DMS153 (cell line): ENCODE data around the gene TMPRSS12.
"Not testable (repeated sequence)": the region's sequence is repeated elsewhere in the genome, so short reads cannot be mapped to it uniquely, and the experiment has no call there.

Experiments
- DNase-seq: peaks from one replicate; lab custom pipeline; 2025; lab: John Stamatoyannopoulos, UW

The TMPRSS12 gene, protein sequence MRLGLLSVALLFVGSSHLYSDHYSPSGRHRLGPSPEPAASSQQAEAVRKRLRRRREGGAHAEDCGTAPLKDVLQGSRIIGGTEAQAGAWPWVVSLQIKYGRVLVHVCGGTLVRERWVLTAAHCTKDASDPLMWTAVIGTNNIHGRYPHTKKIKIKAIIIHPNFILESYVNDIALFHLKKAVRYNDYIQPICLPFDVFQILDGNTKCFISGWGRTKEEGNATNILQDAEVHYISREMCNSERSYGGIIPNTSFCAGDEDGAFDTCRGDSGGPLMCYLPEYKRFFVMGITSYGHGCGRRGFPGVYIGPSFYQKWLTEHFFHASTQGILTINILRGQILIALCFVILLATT

DNA sequence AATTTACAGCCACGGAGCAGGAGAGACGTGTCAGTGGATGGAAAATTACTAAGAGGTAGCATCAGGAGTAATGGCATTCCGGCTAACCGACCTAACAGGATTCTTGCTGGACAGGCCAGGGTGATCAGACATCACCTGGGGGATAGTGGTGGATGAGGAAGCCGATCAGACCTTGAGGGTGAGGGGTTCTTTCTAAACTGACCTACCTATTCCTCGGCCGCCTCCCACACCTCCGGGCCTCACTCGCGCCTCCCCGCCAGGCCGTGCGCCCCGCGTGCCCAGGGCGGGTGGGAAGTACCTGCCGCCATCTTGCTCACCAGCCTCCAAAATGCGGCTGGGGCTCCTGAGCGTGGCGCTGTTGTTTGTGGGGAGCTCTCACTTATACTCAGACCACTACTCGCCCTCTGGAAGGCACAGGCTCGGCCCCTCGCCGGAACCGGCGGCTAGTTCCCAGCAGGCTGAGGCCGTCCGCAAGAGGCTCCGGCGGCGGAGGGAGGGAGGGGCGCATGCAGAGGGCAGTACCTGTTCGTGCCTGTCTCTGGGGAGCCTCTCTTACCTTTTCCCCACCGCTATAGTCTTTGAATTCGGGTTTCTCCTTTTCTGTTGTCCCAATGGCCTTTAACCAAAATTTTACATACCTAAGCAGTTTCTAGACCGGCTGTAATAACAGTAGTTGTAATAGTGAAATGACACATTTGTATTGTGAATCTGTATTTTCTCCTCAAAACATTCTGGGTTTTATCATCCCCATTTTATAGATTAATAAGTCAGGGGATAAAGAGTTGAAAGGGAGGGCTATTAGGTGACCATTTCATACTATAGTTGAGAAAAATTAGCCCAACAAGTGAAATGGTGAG, at the start of gene TMPRSS12:
Gene TMPRSS12 (plus strand): TSS at position 290 of the 857 bp plus-strand sequence. CDS start 39 bp downstream, at position 329.
- no peak for DNase-seq

DNA sequence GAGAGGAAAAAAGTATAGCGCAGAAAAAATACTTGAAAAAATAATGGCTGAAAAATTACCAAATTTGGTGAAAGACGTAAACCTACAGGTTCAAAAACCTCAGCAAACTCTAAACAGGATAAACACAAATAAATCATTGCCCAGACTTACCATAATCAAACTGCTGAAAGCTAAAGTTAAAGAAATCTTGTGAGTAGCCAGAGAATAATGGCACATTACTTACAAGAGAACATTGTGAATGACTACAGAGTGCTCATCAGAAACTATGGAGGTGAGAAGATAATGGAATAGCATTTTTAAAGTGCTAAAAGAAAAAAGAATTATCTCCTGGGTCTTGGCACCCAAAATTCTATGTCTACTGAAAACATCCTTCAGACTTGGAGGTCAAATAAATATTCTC, 42.8 kb upstream of the TMPRSS12 start:
- DNase-seq: no peak

DNA sequence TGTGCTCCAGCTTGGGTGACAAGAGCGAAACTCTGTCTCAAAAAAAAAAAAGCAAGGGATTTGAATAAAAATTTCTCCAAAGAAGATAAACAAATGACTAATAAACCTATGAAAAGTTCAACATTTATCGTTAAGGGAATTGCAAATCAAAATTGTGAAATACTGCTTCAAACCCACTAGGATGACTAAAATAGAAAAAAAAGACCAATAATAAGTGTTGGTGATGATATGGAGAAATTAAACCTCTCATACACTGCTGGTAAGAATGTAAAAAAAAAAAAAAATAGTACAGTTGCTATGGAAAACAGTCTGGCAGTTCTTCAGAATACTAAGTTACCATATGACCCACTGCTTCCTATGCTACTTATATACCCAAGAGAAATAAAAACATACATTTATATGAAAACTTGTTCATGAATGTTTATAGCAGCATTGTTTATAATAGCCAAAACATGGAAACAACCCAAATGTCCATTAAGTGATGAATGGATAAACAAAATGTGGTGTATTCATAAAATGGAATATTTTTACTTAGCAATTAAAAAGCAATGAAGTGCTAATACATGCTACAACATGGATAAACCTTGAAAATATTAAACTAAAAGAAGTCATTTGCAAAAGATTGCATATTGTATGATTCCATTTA, 39.4 kb upstream of the TMPRSS12 start:
- no peak for DNase-seq

DNA sequence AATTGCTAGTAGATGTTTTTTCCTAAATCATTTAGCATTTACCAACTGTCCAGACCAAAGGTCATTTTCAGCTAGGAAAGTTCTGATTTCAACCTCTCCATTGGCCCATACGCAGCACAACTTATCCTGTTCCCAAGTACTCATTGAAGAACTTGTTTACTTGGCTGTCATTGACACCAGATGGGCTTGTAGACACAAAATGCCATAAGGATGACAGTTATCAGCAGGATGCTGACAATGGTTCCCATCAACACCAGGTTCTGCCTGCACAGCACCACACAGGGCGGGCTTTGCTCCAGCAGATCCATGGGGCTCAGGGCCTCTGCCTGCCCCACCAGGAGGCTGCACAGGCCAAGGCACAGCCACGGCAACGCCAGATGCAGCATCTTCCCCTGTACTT, 36.5 kb upstream of the TMPRSS12 start:
- no peak for DNase-seq

DNA sequence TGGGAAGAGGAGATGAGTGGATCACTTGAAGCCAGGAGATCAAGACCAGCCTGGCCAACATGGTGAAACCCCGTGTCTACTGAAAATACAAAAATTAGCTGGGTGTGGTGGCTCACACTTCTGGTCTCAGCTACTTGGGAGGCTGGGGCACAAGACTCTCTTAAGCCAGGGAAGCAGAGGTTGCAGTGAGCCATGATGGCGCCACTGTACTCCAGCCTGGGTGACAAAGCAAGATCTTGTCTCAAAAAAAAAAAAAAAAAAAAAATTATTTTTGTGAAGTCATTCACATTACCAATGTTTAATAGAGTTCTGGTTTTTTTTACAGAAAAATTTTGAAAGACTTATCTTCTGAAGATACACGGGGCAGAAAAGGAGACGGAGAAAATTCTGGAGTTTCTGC, 33.6 kb upstream of the TMPRSS12 start:
- not testable (repeated sequence) for DNase-seq

DNA sequence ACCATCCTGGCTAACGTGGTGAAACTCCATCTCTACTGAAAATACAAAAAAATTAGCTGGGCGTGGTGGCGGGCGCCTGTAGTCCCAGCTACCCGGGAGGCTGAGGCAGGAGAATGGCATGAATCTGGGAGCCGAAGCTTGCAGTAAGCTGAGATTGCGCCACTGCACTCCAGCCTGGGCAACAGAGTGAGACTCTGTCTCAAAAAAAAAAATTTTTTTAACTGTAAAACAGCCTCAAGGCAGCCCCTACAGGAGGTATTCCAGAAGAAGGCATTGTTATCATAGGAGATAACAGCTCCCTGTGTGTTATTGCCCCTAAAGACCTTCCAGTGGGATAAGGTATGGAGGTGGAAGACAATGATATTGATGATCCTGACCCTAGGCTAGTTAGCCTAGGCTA, 27.8 kb upstream of the TMPRSS12 start:
- DNase-seq: not testable (repeated sequence)

DNA sequence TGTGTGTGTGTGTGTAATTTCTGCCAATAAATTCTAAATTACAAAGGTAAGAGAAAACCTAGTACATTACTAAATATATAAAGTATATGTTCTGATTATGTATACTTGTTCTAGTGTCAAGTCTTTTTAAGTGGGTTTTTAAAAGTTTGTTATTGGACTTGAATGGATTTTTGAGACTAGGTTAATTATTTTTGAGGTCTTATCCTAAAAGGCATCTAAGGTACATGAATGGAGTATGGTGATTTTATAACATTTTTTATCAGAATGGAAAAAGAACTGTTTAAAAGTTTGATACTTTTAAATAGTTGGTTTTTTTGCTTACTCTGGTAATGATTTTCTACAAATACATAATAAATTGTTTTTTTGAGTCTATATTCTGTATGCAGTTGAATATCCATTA, 22.5 kb upstream of the TMPRSS12 start:
- DNase-seq: no peak

DNA sequence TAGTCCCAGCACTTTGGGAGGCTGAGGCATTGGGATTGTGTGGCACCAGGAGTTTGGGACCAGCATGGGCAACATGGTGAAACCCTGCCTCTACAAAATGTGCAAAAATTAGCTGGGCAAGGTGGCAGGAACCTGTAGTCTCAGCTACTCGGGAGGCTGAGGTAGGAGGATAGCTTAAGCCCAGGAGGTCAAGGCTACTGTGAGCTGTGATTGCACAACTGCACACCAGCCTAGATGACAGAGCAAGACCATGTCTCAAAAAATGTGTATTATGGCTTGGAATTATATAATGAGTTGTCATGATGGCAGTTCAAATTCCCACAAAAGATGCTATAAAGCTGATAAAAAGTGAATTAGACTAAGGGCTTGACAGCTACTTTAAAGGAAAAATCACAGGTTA, 20.6 kb upstream of the TMPRSS12 start:
- DNase-seq: no peak

DNA sequence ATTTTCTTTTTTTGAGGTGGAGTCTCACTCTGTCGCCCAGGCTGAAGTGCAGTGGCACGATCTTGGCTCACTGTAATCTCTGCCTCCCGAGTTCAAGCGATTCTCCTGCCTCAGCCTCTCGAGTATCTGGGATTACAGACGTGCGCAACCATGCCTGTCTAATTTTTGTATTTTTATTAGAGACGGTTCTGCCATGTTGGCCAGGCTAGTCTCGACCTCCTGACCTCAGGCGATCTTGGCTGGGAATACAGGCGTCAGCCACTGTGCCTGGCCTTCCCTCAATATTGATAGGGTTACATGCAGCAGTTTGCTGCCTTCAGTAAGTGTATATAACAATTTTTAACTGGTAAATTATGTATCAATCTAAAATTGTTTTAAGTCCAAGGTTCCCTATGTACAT, 19.0 kb upstream of the TMPRSS12 start:
- not testable (repeated sequence) for DNase-seq

DNA sequence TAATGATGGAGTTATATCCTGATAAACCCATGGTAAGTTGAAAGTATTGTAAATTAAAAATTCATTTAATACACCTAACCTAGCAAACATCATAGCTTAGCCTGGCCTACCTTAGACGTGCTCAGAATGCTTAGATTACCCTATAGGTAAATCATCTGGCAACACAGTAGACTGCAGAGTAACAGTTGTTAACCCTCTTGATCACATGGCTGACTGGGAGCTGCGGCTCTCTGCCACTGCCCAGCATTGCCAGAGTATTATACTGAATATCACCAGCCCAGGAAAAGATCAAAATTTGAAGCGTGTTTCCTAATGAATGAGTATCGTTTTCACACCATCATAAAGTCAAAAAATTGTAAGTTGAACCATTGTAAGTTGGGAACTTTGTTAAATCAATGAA, 17.8 kb upstream of the TMPRSS12 start:
- no peak for DNase-seq

DNA sequence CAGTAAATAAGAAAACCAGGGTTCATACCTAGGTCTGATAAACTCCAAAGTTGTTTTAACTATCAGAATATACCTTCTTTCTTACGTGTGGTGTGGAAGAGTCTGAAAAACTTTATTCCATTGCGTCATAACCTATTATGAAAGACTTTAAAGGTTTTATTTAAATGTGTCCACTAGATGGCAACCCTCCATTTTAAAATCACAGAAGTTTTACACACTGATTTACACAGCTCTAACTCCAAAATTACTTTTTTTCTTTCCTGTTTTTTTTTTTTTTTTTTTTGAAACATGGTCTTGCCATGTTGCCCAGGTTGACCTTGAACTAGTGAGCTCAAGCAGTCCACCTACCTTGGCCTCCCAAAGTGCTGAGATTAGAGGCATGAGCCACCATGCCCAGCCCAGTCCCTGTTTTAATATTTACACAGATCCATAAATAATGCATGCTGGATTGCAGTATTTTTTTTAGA, 17.3 kb upstream of the TMPRSS12 start:
- peak; percentile 43 for DNase-seq

DNA sequence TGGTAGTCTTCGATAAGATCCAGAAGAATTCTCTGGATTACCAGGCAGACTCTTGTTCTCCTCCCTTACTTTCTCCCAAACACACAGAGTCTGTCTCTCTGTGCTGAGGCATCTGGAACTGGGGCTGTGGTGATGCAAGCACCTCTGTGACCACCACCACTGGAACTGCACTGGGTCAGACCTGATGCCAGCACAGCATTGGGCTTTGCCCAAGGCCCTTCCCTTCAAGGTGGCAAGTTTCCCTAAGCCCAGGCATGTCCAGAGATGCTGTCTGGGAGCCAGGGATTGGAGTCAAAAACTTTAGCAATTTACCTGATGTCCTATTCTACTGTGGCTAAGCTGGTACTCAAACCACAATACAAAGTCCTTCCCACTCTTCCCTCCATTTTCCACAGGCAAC, 14.6 kb upstream of the TMPRSS12 start:
- DNase-seq: no peak

DNA sequence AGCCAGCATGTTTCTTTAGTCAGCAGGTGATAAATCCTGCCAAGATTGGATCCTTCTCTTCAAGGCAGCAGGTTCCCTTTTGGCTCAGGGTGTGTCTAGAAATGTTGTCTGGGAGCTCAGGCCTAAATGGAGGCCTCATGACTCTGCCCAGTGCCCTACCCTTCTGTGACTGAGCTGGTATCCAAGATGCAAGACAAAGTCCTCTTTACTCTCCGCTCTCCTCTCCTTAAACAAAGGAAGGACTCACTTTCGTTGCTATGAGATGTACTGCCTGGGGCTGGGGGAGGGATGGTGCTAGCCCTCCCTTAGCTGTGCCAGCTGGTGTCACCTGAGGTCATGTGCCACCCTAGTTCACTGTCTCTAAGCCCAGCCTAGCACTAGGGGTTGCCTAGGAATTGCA, 13.8 kb upstream of the TMPRSS12 start:
- no peak for DNase-seq

DNA sequence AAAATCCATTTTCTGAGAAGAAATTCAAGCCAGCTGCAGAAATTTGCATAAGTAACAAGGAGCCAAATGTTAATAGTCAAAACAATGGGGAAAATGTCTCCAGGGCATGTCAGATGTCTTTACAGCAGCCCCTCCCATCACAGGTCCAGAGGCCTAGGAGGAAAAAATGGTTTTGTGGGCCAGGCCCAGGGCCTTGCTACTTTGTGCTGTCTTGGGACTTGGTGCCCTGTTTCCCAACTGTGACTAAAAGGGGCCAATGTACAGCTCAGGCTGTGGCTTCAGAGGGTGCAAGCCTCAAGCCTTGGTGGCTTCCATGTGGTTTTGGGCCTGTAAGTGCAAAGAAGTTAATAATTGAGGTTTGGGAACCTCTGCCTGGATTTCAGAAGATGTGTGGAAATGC, 8.9 kb upstream of the TMPRSS12 start:
- not testable (repeated sequence) for DNase-seq

DNA sequence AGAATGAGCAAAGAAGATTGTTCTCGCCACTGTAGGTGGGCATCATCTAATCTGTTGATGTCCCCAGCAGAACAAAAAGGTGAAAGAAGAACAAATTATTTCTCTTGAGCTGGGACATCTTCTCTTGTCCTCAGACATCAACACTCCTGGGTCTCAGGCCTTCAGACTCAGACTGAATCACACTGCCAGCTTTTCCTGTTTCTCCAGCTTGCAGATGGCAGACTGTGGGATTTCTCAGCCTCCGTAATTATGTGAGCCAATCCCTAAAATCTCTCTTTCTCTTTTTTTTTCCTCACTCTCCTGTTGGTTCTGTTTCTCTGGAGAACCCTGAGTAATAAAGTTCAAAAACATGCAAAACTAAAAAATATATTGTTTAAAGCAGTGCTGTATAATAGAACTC, 3.7 kb upstream of the TMPRSS12 start:
- no peak for DNase-seq

DNA sequence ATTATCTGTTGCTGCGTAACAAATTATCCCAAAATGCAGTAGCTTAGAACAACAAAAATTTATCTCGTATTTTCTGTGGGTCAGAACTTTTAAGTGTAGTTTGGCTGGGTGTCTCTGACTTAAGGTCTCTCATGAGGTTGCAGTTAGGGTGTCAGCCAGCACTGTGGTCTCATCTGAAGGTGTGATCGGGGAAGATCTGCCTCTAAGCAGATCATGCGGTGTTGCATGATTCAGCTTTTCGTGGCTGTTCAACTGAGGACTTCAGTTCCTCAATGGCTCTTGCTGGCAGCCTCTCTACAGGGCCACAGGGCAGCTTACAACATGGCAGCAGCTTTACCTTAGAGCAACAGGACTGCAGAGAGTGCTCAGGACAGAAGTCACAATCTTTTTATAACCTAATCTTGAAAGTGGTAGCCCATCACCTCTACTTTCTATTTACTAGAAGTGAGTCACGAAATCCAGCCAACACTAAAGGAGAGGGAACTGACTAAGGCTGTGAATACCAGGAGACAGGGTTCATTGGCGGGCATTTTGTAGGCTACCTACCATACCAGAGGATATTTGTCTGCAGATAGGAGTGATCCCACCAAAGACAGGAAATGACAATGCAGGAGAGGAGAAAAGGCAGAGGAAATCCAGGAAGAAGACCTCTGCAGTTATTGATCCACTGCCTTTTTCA, 1.8 kb upstream of the TMPRSS12 start:
- no peak for DNase-seq

DNA sequence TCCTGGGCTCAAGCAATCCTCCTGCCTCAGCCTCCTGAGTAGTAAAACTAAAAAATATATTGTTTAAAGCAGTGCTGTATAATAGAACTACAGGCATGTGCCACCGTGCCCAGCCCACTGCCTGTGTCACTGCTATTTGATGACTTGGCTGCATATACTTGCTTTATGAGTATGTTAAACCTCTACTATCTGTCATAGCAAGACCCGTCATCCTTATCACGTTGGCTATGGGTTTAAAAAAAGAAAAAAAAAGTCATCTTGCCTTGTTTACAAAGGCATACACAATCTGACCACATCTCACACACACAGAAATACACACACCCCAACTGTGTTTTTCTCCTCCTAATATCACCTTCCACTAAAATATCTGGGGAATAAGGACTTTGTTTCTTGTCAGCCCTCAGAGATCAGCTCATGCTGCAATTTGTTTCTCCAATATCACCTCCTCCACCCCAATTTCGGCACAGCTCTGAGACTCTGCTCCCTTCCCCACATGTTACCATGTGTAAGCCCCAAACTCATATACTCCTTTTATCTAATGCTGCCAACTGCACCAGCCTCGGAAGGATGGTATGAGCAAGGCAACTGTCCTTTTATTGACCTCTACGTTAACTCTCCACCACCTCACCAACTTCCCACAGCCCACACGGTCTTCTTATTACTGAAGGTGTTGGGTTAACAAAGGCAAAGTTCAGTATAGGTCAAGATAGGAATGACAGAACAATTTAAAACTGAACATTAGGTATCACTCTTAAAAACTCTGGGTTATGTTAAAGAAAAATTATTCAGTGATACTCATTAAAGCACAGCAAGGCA, 802 bp upstream of the TMPRSS12 start:
- no peak for DNase-seq

DNA sequence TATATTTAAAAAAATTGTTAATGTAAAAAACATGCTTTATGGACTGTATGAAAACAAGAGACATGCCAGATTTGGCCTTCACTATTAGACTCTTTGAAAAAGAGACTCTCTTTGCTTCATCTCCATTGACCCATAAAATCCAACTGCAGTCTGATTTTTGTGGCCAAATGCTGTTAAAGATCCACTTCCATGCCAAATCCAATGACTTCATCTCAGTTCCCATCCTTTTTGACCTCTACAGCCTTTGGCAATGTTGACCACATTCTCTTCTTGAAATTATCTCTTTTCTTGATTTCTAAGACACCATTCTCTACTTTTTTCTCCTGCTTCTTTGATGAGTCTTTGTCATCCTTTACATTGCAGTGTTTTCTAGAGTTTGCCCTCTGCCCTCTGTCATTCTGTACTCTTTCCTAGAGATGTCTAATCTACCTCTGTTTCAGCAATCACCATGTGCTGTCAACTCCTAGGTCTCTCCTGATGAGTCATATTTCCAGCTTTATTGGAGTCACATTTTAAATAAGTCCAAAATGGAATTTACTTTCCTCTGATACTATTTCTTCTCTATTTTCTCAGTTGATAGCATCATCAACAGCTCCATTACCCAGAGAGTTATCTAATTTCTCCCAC, 2.4 kb downstream of the TMPRSS12 start:
- no peak for DNase-seq

DNA sequence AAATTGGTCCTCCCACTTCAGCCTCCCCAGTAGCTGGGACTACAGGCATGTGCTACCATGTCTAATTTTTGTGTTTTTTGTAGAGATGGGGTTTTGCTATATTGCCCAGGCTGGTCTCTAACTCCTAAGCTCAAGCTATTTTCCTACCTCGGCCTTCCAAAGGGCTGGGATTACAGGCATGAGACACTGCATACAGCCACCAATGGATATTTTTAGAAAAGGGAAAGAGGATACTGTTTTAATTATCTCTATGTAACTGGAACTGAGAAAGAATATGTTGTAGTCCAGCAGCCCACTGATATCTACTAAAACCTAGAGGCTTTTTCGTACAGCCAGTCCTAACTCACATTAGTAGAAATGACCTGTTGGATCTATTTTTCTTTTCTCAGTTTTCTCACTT, 6.2 kb downstream of the TMPRSS12 start:
- DNase-seq: no peak

DNA sequence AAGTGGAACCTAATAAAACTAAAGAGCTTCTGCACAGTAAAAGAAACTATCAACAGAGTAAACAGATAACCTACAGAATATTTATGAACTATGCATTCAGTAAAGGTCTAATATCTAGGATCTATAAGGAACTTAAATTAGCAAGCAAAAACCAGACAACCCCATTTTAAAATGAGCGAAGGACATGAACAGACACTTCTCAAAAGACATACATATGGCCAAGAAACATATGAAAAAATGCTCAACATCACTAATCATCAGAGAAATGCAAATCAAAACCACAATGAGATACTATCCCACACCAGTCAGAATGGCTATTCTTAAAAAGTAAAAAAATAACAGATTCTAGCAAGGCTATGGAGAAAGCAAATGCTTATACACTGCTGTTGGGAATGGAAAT, 12.5 kb downstream of the TMPRSS12 start:
- DNase-seq: not testable (repeated sequence)

DNA sequence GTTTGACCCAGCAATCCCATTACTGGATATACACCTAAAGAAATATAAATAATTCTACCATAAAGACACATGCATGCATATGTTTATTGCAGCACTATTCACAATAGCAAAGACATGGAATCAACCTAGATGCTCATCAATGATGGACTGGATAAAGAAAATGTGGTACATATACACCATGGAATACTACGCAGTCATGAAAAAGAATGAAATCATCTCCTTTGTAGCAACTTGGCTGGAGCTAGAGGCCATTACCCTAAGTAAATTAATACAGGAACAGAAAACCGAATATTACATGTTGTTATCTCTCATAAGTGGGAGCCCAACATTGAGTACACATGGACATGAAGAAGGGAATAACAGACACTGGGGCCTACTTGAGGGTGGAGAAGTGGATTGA, 13.0 kb downstream of the TMPRSS12 start:
- not testable (repeated sequence) for DNase-seq
